Measurements from ENCODE around the gene DENND1C. TPM values are rescaled to one million over a fixed set of nuclear protein-coding genes. Genes with fewer than 3 reads are reported as not detected.

DENND1C gene
- total RNA-seq, 2 experiments from 2014 or later: 40.9 to 68.3 TPM

- Histone ChIP-seq H3K36me3 (ENCODE audit: insufficient read depth, low read length) (peaks cover 77% of the 10 kb centered on the region), H4K20me1 (ENCODE audit: insufficient read depth, low read length) (no peaks in the 10 kb centered on the region), H2AFZ (ENCODE audit: low read length) (no peak overlapping the region), H3K79me2 (ENCODE audit: insufficient read depth, low read depth, low read length) (no peaks in the 10 kb centered on the region), H3K4me2 (ENCODE audit: low read length) (no peak overlapping the region), H3K9me2 (ENCODE audit: insufficient read depth, low read length) (no peaks in the 10 kb centered on the region), H3K4me3 (ENCODE audit: low read depth, low read length, poor library complexity, severe bottlenecking) (no peak overlapping the region), H3K4me1 (ENCODE audit: insufficient read depth, low read length, poor library complexity, severe bottlenecking) (no peaks in the 10 kb centered on the region), H3K9me3 (ENCODE audit: low read length) (peaks cover 23% of the 10 kb centered on the region), H3K27ac (ENCODE audit: low read depth, low read length, poor library complexity, severe bottlenecking) (no peak overlapping the region)
- ChIA-PET POLR2A (no interaction called here), CTCF (ENCODE audit: unreplicated experiment) (no interaction called here)
- BruUV-seq (replicated peaks): no TSS peak
- intact Hi-C loops (cut with micrococcal nuclease; ENCODE audit: unreplicated experiment): no loop called here
- DNase-seq (ENCODE audit: low spot score): no peak
- TF ChIP-seq CTCF (conservative IDR thresholded peaks at IDR 0.05; ENCODE audit: low read length) (no peak), EZH2phosphoT487 (IDR thresholded peaks at IDR 0.05; ENCODE audit: borderline replicate concordance, low read depth, low read length) (no peak)
These were observed 31.4 kb downstream of the DENND1C start for GRCh38 chr19:6450166-6450565.

- Histone ChIP-seq H3K36me3 (ENCODE audit: insufficient read depth, low read length) (peaks cover 61% of the 10 kb centered on the region), H3K27ac (ENCODE audit: low read depth, low read length, poor library complexity, severe bottlenecking) (no peak overlapping the region), H4K20me1 (ENCODE audit: insufficient read depth, low read length) (no peaks in the 10 kb centered on the region), H3K4me2 (ENCODE audit: low read length) (no peak overlapping the region), H3K9me3 (ENCODE audit: low read length) (0 out of 2 replicates have a peak, but pooled peaks cover 2% of the 10 kb centered on the region), H3K4me1 (ENCODE audit: insufficient read depth, low read length, poor library complexity, severe bottlenecking) (no peaks in the 10 kb centered on the region), H2AFZ (ENCODE audit: low read length) (no peak overlapping the region), H3K9me2 (ENCODE audit: insufficient read depth, low read length) (no peaks in the 10 kb centered on the region), H3K79me2 (ENCODE audit: insufficient read depth, low read depth, low read length) (no peaks in the 10 kb centered on the region), H3K4me3 (ENCODE audit: low read depth, low read length, poor library complexity, severe bottlenecking) (no peak overlapping the region)
- BruUV-seq (replicated peaks): no TSS peak
- POLR2A ChIA-PET: no interaction called here
- DNase-seq (ENCODE audit: low spot score): no peak
- TF ChIP-seq CTCF (conservative IDR thresholded peaks at IDR 0.05; ENCODE audit: low read length): no peak
- no peak for TF ChIP-seq EZH2phosphoT487 (IDR thresholded peaks at IDR 0.05; ENCODE audit: borderline replicate concordance, low read depth, low read length)
- CTCF ChIA-PET (ENCODE audit: unreplicated experiment): no interaction called here
- intact Hi-C loops (cut with micrococcal nuclease; ENCODE audit: unreplicated experiment): no loop called here
These were observed 33.5 kb downstream of the DENND1C start for GRCh38 chr19:6448045-6448444.

- no peak overlapping the region for H3K4me3 ChIP-seq (ENCODE audit: low read depth, low read length, poor library complexity, severe bottlenecking)
- no peak overlapping the region for H2AFZ ChIP-seq (ENCODE audit: low read length)
- H3K36me3 ChIP-seq (ENCODE audit: insufficient read depth, low read length): peaks cover 53% of the 10 kb centered on the region
- TF ChIP-seq CTCF (conservative IDR thresholded peaks at IDR 0.05; ENCODE audit: low read length): no peak
- no peak for TF ChIP-seq EZH2phosphoT487 (IDR thresholded peaks at IDR 0.05; ENCODE audit: borderline replicate concordance, low read depth, low read length)
- H3K9me3 ChIP-seq (ENCODE audit: low read length): no peaks in the 10 kb centered on the region
- POLR2A ChIA-PET: no interaction called here
- CTCF ChIA-PET (ENCODE audit: unreplicated experiment): no interaction called here
- H3K9me2 ChIP-seq (ENCODE audit: insufficient read depth, low read length): no peaks in the 10 kb centered on the region
- H3K79me2 ChIP-seq (ENCODE audit: insufficient read depth, low read depth, low read length): no peaks in the 10 kb centered on the region
- intact Hi-C loops (cut with micrococcal nuclease; ENCODE audit: unreplicated experiment): no loop called here
- no peak overlapping the region for H3K4me2 ChIP-seq (ENCODE audit: low read length)
- H3K4me1 ChIP-seq (ENCODE audit: insufficient read depth, low read length, poor library complexity, severe bottlenecking): no peaks in the 10 kb centered on the region
- H4K20me1 ChIP-seq (ENCODE audit: insufficient read depth, low read length): no peaks in the 10 kb centered on the region
- BruUV-seq (replicated peaks): no TSS peak
- no peak overlapping the region for H3K27ac ChIP-seq (ENCODE audit: low read depth, low read length, poor library complexity, severe bottlenecking)
- DNase-seq (ENCODE audit: low spot score): no peak
These were observed 35.1 kb downstream of the DENND1C start for GRCh38 chr19:6446452-6446851.

All from OCI-LY7 (cell line).